Cardiac fibroblast (primary cell): Measurements from ENCODE around the gene HDAC4.

Source experiments
- DNase-seq, 2 donors: peaks; one replicate each; pipeline versions ENCODE4 v3.0.0 to v3.0.0-alpha.2; 2010; ENCODE audit warnings: low read depth in 2 of 2
- H3K4me3 ChIP-seq, 2 donors: replicated peaks in 1 of 2; 1 replicate in 1 of 2; 2 replicates in 1 of 2; pipeline ENCODE4 v1.5.1; 2011; ENCODE audit warnings: low read depth in 2 of 2, low read length in 2 of 2, mild to moderate bottlenecking in 2 of 2, moderate library complexity in 1 of 2
- TF ChIP-seq, protein P1 (sequence below): IDR thresholded peaks from one replicate; pipeline ENCODE4 v1.5.1; 2011; ENCODE audit warnings: low read depth, mild to moderate bottlenecking, low read length, inconsistent platforms

Gene HDAC4

DNA sequence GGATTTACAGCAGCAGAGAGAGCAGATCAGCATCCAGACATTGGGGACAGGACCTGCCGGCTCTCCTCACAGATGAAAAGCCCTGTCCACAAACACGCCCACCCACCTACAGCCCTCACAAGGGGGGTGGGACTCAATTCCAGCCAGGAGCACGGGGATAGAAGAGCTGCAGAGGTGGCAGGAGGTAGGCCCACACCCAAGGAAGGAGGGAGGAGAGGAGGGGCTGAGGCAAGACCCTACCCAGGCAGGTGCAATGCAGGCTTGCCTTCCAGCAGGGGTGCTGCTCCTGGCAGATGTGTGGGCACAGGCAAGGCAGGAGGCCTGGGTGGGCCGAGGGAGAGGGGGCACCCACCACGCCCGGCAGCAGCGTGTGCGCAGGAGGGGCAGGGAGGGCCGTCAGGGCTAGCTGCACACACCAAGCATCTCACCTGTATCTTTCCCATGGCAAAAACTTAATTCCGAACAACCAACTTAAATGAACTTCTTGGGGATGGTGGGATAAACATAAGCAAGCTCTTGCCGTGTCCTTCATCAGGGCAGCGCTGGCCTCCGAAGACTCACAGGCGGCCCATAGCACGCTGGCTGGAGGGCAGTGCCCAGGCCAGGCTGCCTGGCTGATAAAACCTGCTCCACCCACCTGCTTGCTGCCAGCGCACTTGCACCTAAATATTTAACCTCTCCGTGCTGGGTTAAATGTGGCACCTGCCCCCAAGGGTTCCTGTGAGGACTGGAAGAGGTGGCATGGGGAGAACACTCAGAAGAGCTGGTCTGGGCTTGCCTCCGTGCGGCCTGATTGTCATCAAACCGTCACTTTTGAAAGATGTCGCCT is 219.5 kb downstream of the HDAC4 start:
- DNase-seq: no peak
- TF ChIP-seq, protein P1, sequence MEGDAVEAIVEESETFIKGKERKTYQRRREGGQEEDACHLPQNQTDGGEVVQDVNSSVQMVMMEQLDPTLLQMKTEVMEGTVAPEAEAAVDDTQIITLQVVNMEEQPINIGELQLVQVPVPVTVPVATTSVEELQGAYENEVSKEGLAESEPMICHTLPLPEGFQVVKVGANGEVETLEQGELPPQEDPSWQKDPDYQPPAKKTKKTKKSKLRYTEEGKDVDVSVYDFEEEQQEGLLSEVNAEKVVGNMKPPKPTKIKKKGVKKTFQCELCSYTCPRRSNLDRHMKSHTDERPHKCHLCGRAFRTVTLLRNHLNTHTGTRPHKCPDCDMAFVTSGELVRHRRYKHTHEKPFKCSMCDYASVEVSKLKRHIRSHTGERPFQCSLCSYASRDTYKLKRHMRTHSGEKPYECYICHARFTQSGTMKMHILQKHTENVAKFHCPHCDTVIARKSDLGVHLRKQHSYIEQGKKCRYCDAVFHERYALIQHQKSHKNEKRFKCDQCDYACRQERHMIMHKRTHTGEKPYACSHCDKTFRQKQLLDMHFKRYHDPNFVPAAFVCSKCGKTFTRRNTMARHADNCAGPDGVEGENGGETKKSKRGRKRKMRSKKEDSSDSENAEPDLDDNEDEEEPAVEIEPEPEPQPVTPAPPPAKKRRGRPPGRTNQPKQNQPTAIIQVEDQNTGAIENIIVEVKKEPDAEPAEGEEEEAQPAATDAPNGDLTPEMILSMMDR: no peak
- no peak overlapping the region for H3K4me3 ChIP-seq

DNA sequence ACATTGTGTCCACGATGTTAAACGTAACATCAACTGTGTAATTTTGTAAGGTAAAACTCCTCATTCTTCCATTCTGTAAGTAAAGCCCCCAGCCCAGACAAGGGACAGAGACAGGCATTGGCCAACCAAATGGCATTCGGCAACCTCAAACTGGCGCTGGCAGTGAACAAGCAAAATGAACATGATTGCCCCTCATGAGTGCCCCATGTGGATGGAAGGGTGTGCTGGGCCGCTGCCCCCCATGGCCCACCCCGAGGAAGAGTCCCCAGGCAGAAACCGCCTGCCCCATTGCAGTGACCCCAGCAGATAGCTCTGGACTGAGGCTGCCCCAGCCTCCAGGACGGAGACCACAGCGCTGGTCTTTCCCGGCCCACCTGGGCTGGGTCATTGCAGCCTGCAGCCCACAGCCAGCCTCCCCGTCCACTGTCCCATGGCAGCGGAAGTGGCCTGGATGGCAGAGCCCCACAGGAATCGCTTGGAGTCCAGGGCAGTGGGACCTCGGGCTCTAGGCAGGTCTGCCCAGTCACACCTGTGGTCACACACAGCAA is 220.2 kb downstream of the HDAC4 start:
- H3K4me3 ChIP-seq: no peak overlapping the region
- DNase-seq: no peak
- TF ChIP-seq, protein P1: no peak

DNA sequence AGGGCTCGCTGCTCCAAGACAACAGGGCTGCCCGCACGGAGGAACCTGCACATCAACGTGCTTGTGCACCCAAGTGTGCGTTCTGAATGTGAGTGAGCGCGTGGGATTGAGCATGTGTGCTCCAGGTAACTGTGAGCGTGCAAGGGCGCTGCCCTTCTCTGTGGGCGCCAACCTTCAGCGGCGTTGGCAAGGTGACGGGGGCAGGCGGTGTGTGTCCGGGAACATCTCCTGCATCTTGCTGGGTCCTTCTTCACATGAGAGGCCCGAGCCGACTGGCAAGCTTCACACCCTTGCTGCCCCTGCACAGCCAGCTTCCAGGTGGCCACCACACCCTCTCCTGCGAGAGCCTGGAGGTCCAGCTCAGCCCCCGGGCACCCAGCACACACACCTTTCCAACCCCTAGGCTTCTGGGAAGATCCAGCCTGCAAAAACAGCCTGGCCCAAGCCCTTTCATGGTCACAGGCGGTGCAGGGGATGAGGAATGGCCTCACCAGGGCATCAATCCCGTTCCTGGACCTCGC is 220.9 kb downstream of the HDAC4 start:
- no peak overlapping the region for H3K4me3 ChIP-seq
- TF ChIP-seq, protein P1: no peak
- no peak for DNase-seq

DNA sequence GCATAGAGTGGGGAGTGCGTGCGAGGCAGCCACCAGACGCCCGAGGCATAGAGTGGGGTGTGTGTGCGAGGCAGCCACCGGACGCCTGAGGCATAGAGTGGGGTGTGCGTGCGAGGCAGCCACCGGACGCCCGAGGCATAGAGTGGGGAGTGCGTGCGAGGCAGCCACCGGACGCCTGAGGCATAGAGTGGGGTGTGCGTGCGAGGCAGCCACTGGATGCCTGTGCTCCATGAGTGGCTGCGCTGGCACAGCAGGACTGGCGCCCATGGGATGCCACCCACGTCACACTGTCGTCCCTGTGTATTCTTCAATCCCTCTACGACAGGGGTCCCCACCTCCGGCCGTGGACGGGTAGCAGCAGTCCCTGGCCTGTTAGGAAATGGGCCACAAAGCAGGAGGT is 221.9 kb downstream of the HDAC4 start:
- no peak overlapping the region for H3K4me3 ChIP-seq
- no peak for DNase-seq
- TF ChIP-seq, protein P1: no peak

DNA sequence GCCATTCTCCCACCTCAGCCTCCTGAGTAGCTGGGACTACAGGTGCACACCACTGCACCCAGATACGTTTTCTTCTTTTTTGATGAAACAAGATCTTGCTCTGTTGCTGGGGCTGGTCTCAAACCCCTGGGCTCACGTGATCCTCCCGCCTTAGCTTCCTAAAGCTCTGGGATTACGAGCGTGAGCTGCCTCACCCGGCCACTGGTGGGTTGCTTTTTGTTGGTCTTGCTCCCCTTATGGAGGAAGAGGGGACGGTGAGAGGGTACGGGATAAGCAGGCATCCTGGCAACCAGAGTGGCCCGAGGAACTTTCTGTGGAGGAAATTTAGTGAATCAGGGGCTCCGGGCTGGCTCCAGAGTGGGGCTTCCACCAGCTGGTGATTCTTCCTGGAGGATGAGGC is 222.3 kb downstream of the HDAC4 start:
- H3K4me3 ChIP-seq: no peak overlapping the region
- no peak for DNase-seq
- TF ChIP-seq, protein P1: no peak

DNA sequence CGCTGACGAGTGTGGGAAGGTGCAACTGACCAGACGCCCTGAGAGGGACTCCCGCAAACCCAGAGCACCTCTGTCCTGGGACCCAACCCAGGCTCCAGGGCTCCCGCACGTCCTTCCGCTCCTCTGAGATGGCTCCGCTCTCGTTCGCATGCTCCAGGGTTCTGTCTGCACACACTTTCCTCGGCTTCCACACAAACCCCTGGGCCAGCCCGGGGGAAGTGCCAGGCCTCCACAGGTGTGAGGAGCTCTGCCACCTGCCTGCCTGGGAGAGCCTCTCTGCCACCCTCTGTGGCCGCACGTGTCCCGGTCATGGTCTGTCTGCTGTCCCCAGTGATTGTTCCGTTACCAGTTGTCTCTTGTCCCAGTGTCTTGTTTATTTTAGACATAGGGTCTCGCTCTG is 222.9 kb downstream of the HDAC4 start:
- TF ChIP-seq, protein P1: no peak
- DNase-seq: no peak

More for the DNA sequence above, 222.9 kb downstream of the HDAC4 start:
- H3K4me3 ChIP-seq: no peak overlapping the region
